Measurements from ENCODE around the gene NLGN1. TPM values are rescaled to one million over a fixed set of nuclear protein-coding genes. Genes with fewer than 3 reads are reported as not detected.
"Not testable (repeated sequence)": the region's sequence is repeated elsewhere in the genome, so short reads cannot be mapped to it uniquely, and the experiment has no call there.

NLGN1 gene
- total RNA-seq, 1 donor = 6.1 TPM

DNA sequence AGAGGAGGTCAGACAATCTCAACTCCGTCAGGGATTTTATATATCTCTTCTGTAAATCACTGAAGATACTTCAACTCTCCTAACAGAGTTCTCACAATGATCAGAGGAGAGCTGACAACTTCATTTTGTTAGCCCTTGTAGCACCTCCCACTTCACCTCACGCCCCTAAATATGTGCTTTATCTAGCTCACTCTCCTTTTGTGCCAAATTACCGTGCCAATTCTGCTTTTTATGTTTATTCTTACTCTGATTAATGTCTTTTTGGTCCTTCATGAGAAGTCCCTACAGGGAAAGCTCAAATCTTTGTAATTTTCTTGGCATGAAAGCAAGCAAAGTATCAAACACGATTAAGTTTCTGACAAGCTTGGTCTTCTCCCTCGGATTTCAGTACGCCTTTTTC lies 825.5 kb downstream of the NLGN1 start:
- no peak overlapping the region for H3K4me3 ChIP-seq (ENCODE audit: low read depth, low read length)
- TF ChIP-seq, protein P1, sequence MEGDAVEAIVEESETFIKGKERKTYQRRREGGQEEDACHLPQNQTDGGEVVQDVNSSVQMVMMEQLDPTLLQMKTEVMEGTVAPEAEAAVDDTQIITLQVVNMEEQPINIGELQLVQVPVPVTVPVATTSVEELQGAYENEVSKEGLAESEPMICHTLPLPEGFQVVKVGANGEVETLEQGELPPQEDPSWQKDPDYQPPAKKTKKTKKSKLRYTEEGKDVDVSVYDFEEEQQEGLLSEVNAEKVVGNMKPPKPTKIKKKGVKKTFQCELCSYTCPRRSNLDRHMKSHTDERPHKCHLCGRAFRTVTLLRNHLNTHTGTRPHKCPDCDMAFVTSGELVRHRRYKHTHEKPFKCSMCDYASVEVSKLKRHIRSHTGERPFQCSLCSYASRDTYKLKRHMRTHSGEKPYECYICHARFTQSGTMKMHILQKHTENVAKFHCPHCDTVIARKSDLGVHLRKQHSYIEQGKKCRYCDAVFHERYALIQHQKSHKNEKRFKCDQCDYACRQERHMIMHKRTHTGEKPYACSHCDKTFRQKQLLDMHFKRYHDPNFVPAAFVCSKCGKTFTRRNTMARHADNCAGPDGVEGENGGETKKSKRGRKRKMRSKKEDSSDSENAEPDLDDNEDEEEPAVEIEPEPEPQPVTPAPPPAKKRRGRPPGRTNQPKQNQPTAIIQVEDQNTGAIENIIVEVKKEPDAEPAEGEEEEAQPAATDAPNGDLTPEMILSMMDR (IDR thresholded peaks at IDR 0.05; ENCODE audit: insufficient read depth, low read length) = no peak

DNA sequence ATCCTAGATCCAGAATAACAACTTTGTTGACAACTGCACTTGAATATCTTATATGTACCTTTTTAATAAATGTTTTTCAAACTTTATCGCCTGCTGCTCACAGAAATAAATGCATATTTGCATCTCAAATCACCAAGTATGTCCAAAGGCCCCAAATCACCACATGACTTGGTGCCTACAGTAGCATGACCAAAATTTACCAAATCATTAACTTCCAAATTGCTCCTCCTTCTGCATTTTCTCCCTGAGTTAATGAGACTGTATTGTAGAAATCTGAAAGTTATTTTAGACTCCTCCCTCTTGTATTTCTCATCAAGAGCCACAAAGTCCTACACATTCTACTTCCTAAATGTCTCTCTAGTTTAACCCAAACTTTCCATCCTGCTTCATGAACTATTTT lies 826.1 kb downstream of the NLGN1 start:
- TF ChIP-seq, protein P1 (IDR thresholded peaks at IDR 0.05; ENCODE audit: insufficient read depth, low read length) = no peak
- no peak overlapping the region for H3K4me3 ChIP-seq (ENCODE audit: low read depth, low read length)

More for the DNA sequence above, 825.5 kb downstream of the NLGN1 start:
- peak; percentile 5 for DNase-seq (ENCODE audit: low read depth)

DNA sequence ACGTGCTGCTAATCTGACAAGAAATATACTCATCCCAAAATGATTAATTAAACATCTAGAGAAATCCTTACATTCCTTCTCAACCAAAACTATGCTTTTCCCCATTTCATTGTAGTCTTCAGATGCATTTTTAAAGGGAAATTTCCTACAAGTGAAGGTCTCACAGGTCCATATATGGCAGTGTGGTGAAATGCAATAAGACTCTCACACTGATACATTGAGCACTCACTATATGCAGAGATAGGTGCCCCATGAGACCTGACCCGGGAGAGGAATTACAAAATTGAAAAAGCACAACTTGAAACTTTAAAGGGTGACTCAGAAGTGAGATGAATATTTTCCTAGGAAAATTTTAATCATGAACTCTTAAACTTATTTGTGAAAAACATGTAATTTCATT lies 832.4 kb downstream of the NLGN1 start:
- DNase-seq (ENCODE audit: low read depth) = peak; percentile 18
- TF ChIP-seq, protein P1 (IDR thresholded peaks at IDR 0.05; ENCODE audit: insufficient read depth, low read length) = no peak
- no peak overlapping the region for H3K4me3 ChIP-seq (ENCODE audit: low read depth, low read length)

More for the DNA sequence above, 826.1 kb downstream of the NLGN1 start:
- DNase-seq (ENCODE audit: low read depth) = no peak

DNA sequence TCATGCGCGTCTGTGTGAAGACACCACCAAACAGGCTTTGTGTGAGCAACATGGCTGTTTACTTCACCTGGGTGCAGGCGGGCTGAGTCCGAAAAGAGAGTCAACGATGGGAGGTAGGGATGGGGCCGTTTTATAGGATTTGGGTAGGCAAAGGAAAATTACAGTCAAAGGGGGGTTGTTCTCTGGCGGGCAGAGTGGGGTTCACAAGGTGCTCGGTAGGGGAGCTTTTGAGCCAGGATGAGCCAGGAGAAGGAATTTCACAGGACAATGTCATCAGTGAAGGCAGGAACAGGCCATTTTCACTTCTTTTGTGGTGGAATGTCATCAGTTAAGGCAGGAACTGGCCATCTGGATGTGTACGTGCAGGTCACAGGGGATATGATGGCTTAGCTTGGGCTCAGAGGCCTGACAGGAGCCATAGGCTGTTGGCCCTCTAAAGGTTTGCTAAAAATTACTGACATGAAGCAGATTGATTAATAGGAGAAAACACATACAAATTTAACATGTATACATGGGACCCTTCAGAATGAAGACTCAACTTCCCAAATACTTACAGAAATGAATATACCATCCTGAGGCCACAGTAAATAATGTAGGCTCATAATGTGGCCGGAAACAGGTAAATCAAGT lies 834.6 kb downstream of the NLGN1 start:
- not testable (repeated sequence) for H3K4me3 ChIP-seq (ENCODE audit: low read depth, low read length); DNase-seq (ENCODE audit: low read depth)

DNA sequence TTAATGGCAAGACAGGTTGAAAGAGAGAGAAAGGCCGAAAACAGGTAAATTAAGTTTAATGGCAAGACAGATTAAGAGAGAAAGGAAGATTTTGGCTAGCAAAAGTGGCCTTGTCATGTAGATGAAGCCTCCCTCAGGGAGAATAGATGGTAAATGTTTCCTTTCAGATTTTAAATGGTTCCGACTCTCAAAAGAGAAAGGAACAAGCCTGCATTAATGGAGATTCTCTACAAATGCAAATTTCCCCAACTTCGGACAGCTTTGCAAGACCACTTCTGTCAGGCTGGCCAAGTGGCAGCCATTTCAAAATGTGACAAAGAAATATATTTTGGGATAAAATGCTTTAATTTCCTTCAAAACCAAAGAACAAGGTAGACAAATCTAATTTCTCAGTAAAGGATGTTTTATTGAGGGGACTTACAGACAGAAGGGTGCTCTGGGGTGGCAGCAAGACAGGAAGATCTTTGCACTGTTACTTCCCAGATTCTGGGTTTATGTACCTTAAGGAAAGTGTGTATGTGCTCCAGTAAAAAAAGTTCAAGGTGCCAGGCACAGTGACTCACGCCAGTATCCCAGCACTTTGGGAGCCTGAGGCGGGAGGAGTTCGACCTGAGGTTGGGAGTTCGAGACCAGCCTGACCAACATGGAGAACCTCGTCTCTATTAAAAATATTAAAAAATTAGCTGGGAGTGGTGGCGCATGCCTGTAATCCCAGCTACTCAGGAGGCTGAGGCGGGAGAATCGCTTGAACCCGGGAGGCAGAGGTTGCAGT lies 835.3 kb downstream of the NLGN1 start:
- TF ChIP-seq, protein P1 (IDR thresholded peaks at IDR 0.05; ENCODE audit: insufficient read depth, low read length) = no peak
- H3K4me3 ChIP-seq (ENCODE audit: low read depth, low read length) = no peak overlapping the region
- no peak for DNase-seq (ENCODE audit: low read depth)

DNA sequence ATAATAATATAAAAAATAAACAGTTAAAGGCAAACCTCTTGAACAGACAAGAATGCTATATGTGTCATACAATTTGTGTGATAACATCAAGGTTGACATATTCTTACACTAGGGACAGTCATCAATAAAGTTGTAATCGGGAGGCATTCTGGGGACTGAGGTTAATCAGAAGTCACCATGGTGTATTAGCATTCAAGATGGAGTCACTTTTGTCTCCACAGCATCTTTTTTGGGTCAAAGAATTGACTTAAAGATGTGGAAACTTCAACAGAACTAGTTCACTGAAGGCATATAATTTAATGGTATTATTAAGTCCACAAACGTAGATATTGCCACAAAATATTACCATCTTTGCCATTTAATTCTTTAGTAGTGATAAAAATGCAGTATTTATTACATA lies 836.0 kb downstream of the NLGN1 start:
- no peak for DNase-seq (ENCODE audit: low read depth)
- H3K4me3 ChIP-seq (ENCODE audit: low read depth, low read length) = no peak overlapping the region
- TF ChIP-seq, protein P1 (IDR thresholded peaks at IDR 0.05; ENCODE audit: insufficient read depth, low read length) = no peak

DNA sequence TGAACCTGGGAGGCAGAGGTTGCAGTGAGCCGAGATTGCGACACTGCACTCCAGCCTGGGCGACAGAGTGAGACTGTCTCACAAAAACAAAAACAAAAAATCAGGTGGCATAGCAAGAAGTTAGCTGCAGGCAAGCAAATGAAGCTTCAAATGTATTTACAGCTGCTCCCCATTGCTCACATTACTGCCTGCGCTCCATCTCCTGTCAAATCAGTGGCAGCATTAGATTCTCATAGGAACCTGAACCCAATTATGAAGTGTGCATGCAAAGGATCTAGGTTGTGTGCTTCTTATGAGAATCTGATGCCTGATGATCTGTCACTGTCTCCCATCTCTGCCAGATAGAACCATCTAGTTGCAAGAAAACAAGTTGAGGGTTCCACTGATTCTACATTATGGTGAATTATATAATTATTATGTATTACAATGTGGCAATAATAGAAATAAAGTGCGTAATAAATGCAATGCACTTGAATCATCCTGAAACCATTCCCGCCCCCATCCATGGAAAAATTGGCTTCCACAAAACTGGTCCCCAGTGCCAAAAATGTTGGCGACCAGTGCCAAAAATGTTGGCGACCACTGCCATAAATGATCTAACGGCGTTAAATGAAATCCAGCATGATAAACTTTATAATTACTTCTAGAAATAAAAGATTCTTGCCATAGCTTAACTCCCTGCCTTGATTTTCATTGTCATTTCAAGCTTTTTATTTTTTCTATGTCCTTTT lies 844.9 kb downstream of the NLGN1 start:
- TF ChIP-seq, protein P1 (IDR thresholded peaks at IDR 0.05; ENCODE audit: insufficient read depth, low read length) = no peak
- DNase-seq (ENCODE audit: low read depth) = peak; percentile 74
- no peak overlapping the region for H3K4me3 ChIP-seq (ENCODE audit: low read depth, low read length)
